Liver (tissue), 3 donors: ENCODE measurements around the gene SP1.
"Not testable (repeated sequence)": the region's sequence is repeated elsewhere in the genome, so short reads cannot be mapped to it uniquely, and the experiment has no call there.

ENCODE experiments used
- GABPA ChIP-seq, 2 donors: IDR thresholded peaks in 1 of 2; conservative IDR thresholded peaks in 1 of 2; 2 replicates each; pipeline ENCODE4 v1.6.1; 2016; ENCODE audit warnings: antibody characterized with exemption in 2 of 2, mild to moderate bottlenecking in 1 of 2, moderate library complexity in 1 of 2
- MAX ChIP-seq: IDR thresholded peaks from 2 replicates; pipeline ENCODE4 v1.6.1; 2016; ENCODE audit warnings: antibody characterized with exemption
- RAD21 ChIP-seq, 2 donors: IDR thresholded peaks; 2 replicates each; pipeline ENCODE4 v1.6.1; 2016; ENCODE audit warnings: antibody characterized with exemption in 2 of 2, mild to moderate bottlenecking in 2 of 2
- TF ChIP-seq, protein P1 (sequence below): fragments of 150-350 bp; IDR thresholded peaks from 2 replicates; pipeline ENCODE4 v1.5.1; 2017; ENCODE audit warnings: improper control_type of control experiment, low read depth, low read length; ENCODE audit not compliant: missing input control
- donor health status: healthy.
- donor health status: healthy.

DNA sequence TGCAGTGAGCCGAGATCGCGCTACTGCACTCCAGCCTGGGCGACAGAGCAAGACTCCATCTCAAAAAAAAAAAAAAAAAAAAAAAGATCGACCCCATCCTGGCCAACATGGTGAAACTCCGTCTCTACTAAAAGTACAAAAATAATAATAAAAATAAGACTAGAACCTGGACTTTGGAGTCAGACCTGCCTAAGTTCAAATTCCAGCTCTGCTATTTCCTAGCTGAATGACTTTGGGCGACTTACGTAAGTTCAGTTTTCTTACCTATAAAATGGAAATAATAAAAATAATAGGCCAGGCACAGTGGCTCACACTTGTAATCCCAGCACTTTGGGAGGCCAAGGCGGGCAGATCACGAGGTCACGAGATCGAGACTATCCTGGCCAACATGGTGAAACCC, 42.3 kb downstream of the SP1 start:
- TF ChIP-seq, protein P1, sequence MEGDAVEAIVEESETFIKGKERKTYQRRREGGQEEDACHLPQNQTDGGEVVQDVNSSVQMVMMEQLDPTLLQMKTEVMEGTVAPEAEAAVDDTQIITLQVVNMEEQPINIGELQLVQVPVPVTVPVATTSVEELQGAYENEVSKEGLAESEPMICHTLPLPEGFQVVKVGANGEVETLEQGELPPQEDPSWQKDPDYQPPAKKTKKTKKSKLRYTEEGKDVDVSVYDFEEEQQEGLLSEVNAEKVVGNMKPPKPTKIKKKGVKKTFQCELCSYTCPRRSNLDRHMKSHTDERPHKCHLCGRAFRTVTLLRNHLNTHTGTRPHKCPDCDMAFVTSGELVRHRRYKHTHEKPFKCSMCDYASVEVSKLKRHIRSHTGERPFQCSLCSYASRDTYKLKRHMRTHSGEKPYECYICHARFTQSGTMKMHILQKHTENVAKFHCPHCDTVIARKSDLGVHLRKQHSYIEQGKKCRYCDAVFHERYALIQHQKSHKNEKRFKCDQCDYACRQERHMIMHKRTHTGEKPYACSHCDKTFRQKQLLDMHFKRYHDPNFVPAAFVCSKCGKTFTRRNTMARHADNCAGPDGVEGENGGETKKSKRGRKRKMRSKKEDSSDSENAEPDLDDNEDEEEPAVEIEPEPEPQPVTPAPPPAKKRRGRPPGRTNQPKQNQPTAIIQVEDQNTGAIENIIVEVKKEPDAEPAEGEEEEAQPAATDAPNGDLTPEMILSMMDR: not testable (repeated sequence)
- not testable (repeated sequence) for TF ChIP-seq MAX; RAD21 (IDR thresholded peaks at IDR 0.05); GABPA (IDR thresholded peaks at IDR 0.05 in 1 of 2, conservative IDR thresholded peaks at IDR 0.05 in 1 of 2)
